ENCODE results near the gene CHIT1.

GRCh38 chr1:203185061-203185461 lies 44.4 kb downstream of the CHIT1 start:
- TF ChIP-seq POLR2AphosphoS5 (IDR thresholded peaks at IDR 0.05; ENCODE audit: low read depth, low read length) (no peak), GATA2 (CRISPR knock-in tag; IDR thresholded peaks at IDR 0.05) (no peak), TAF1 (IDR thresholded peaks at IDR 0.05; ENCODE audit: borderline replicate concordance, low read depth, low read length) (no peak), MAX (IDR thresholded peaks at IDR 0.05; ENCODE audit: low read depth) (no peak), RAD21 (IDR thresholded peaks at IDR 0.05; ENCODE audit: low read length) (no peak), ZBTB33 (IDR thresholded peaks at IDR 0.05; ENCODE audit: borderline replicate concordance, low read depth) (no peak), RFX5 (IDR thresholded peaks at IDR 0.05; ENCODE audit: low read length) (no peak)
- TF ChIP-seq, protein P1, sequence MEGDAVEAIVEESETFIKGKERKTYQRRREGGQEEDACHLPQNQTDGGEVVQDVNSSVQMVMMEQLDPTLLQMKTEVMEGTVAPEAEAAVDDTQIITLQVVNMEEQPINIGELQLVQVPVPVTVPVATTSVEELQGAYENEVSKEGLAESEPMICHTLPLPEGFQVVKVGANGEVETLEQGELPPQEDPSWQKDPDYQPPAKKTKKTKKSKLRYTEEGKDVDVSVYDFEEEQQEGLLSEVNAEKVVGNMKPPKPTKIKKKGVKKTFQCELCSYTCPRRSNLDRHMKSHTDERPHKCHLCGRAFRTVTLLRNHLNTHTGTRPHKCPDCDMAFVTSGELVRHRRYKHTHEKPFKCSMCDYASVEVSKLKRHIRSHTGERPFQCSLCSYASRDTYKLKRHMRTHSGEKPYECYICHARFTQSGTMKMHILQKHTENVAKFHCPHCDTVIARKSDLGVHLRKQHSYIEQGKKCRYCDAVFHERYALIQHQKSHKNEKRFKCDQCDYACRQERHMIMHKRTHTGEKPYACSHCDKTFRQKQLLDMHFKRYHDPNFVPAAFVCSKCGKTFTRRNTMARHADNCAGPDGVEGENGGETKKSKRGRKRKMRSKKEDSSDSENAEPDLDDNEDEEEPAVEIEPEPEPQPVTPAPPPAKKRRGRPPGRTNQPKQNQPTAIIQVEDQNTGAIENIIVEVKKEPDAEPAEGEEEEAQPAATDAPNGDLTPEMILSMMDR (IDR thresholded peaks at IDR 0.05) = no peak
